ENCODE measurements around the gene SKAP2. TPM values are rescaled to one million over a fixed set of nuclear protein-coding genes. Genes with fewer than 3 reads are reported as not detected.

SKAP2 gene
- polyA plus RNA-seq, 1 donor from 2014 or later, result 3.6 TPM

GRCh38 chr7:26691406-26691805, 173.0 kb downstream of the SKAP2 start:
- H3K9me3 ChIP-seq (ENCODE audit: low read length), result no peaks in the 10 kb centered on the region
- no peaks in the 10 kb centered on the region for H3K79me2 ChIP-seq (replicated peaks; ENCODE audit: insufficient read depth, low read length)
- H3K9me2 ChIP-seq (ENCODE audit: insufficient read depth, low read length), result no peaks in the 10 kb centered on the region
- H3K27ac ChIP-seq (ENCODE audit: low read length), result no peak overlapping the region
- no peak overlapping the region for H2AFZ ChIP-seq (ENCODE audit: low read depth, low read length)
- H3K4me3 ChIP-seq (ENCODE audit: low read length), result no peak overlapping the region
- H3K27me3 ChIP-seq (ENCODE audit: insufficient read depth, low read depth, low read length), result peaks cover 3% of the 10 kb centered on the region
- H3K9ac ChIP-seq (ENCODE audit: low read length), result no peak overlapping the region
- TF ChIP-seq MXI1 (conservative IDR thresholded peaks at IDR 0.05; ENCODE audit: poor library complexity, severe bottlenecking), result no peak
- no peak for TF ChIP-seq EP300 (conservative IDR thresholded peaks at IDR 0.05; ENCODE audit: poor library complexity, severe bottlenecking)
- no peak for TF ChIP-seq RAD21 (conservative IDR thresholded peaks at IDR 0.05)
- no peak for TF ChIP-seq SMC3 (conservative IDR thresholded peaks at IDR 0.05; ENCODE audit: poor library complexity)
- no peak for TF ChIP-seq EZH2 (IDR thresholded peaks at IDR 0.05; ENCODE audit: borderline replicate concordance, insufficient read depth, low read length, poor library complexity, severe bottlenecking)
- TF ChIP-seq CTCF (IDR thresholded peaks at IDR 0.05; ENCODE audit: poor library complexity, severe bottlenecking), result no peak
- no peak for TF ChIP-seq POLR2AphosphoS5 (IDR thresholded peaks at IDR 0.05)
- no peak for TF ChIP-seq REST (IDR thresholded peaks at IDR 0.05; ENCODE audit: borderline replicate concordance)
- TF ChIP-seq TAF1 (IDR thresholded peaks at IDR 0.05; ENCODE audit: low read depth), result no peak
- H3K4me2 ChIP-seq (ENCODE audit: low read length), result no peak overlapping the region
- no peaks in the 10 kb centered on the region for H3K36me3 ChIP-seq (ENCODE audit: insufficient read depth, low read length)
- no peaks in the 10 kb centered on the region for H4K20me1 ChIP-seq (ENCODE audit: insufficient read depth)
- H3F3A ChIP-seq (ENCODE audit: insufficient read depth, low read length, poor library complexity, severe bottlenecking), result no peaks in the 10 kb centered on the region

- Histone ChIP-seq H4K20me1 (ENCODE audit: insufficient read depth) (no peaks in the 10 kb centered on the region), H3K9me2 (ENCODE audit: insufficient read depth, low read length) (no peaks in the 10 kb centered on the region), H3K79me2 (replicated peaks; ENCODE audit: insufficient read depth, low read length) (no peaks in the 10 kb centered on the region), H3F3A (ENCODE audit: insufficient read depth, low read length, poor library complexity, severe bottlenecking) (no peaks in the 10 kb centered on the region), H3K27me3 (ENCODE audit: insufficient read depth, low read depth, low read length) (peaks cover 3% of the 10 kb centered on the region), H2AFZ (ENCODE audit: low read depth, low read length) (no peak overlapping the region), H3K36me3 (ENCODE audit: insufficient read depth, low read length) (no peaks in the 10 kb centered on the region), H3K4me3 (ENCODE audit: low read length) (no peak overlapping the region), H3K4me2 (ENCODE audit: low read length) (no peak overlapping the region), H3K9ac (ENCODE audit: low read length) (no peak overlapping the region), H3K9me3 (ENCODE audit: low read length) (no peaks in the 10 kb centered on the region), H3K27ac (ENCODE audit: low read length) (no peak overlapping the region)
- no peak for TF ChIP-seq TAF1 (IDR thresholded peaks at IDR 0.05; ENCODE audit: low read depth)
- TF ChIP-seq RAD21 (conservative IDR thresholded peaks at IDR 0.05), result no peak
- no peak for TF ChIP-seq REST (IDR thresholded peaks at IDR 0.05; ENCODE audit: borderline replicate concordance)
- TF ChIP-seq MXI1 (conservative IDR thresholded peaks at IDR 0.05; ENCODE audit: poor library complexity, severe bottlenecking), result no peak
- TF ChIP-seq SMC3 (conservative IDR thresholded peaks at IDR 0.05; ENCODE audit: poor library complexity), result no peak
- TF ChIP-seq CTCF (IDR thresholded peaks at IDR 0.05; ENCODE audit: poor library complexity, severe bottlenecking), result no peak
- TF ChIP-seq EP300 (conservative IDR thresholded peaks at IDR 0.05; ENCODE audit: poor library complexity, severe bottlenecking), result no peak
- no peak for TF ChIP-seq POLR2AphosphoS5 (IDR thresholded peaks at IDR 0.05)
- TF ChIP-seq EZH2 (IDR thresholded peaks at IDR 0.05; ENCODE audit: borderline replicate concordance, insufficient read depth, low read length, poor library complexity, severe bottlenecking), result no peak
Observed at GRCh38 chr7:26690135-26690805, 174.1 kb downstream of the SKAP2 start.
